HT1080 (cell line): ENCODE data around the gene OR4M1. TPM values are rescaled to one million over a fixed set of nuclear protein-coding genes. Genes with fewer than 3 reads are reported as not detected.
A peak's percentile ranks its signal among the peaks of the same experiment; 100 is the strongest.
"Not testable (repeated sequence)": the region's sequence is repeated elsewhere in the genome, so short reads cannot be mapped to it uniquely, and the experiment has no call there.

ENCODE experiments used
- DNase-seq: peaks from one replicate; pipeline ENCODE4 v3.0.0-alpha.2; 2015; ENCODE audit warnings: low read depth
- total RNA-seq: library from RNA; depleted of rRNA; stranded (reverse); fragments of >200 nt; shearing (Covaris generic); gene quantifications from 2 replicates; pipeline ENCODE4 v1.2.3, GENCODE V29; 2014; rRNA removed

Gene OR4M1
- total RNA-seq, 1 experiment from 2014 or later: not detected

- not testable (repeated sequence) for DNase-seq
Measured at GRCh38 chr14:19821016-19821415, 47.7 kb downstream of the OR4M1 start.

DNA sequence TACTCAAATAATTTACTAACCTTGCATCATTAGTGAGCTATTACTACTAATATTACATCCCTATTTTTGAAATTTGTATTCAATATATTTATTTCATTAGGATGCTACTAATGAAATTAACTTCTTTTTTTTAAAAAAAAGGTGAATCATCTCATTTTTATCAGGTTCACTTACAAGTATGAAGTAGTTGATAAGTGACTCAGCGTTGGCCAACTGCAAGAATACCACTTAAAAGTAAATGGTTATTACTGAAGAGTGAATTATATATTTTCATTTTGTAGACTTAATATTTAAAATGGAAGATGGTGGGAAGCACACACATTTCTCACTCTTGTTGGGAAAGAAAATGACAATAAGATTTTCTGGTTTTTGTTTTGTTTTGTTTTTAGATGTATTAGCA, 49.9 kb downstream of the OR4M1 start:
- no peak for DNase-seq

DNA sequence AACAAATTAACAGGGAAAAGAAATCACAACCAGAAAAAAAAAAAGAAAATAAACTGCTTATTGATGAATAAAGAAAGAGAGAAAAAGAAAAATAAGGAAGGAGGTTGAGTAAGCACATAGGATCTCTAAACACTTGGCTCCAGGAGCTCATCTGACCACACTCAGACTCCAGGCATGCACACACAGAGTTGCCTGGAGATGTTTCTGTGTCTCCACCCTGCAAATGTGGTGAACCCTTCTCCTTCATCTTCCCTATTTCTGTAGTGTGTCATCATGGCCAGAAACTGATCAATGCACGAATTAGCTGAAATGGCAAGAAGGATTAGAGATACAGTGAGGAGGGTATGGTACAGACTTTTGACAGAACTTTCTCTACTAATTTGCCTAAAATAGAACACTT, 50.5 kb downstream of the OR4M1 start:
- DNase-seq: peak; percentile 82

- peak; percentile 3 for DNase-seq
Measured at GRCh38 chr14:19827626-19828244, 54.4 kb downstream of the OR4M1 start.

DNA sequence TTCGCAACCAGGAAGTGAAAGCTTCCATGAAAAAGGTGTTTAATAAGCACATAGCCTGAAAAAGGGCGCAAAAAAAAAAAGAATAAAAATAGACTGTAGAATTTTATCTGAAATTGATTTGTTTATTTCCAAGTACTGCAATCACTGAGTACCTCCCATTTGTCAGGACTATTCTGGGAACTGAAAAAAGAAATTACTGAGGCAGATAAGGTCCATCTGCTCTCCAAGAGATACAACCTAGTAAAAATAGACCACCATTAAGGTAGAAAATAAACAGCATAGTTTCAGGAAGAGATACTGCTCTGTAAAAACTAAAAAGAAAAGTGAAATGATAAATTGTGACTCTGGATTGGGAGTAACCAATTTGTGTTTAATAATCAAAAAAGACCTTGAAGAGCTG, 55.0 kb downstream of the OR4M1 start:
- DNase-seq: no peak

Other genes with a start within 250 kb of the OR4M1 start
- not detected in 2 replicates for gene OR11H2, start 59.6 kb upstream of the OR4M1 start, total RNA-seq
- gene OR4Q3, start 29.9 kb upstream of the OR4M1 start, total RNA-seq: not detected in 2 replicates
- not detected in 2 replicates for gene OR4N2, start 30.3 kb downstream of the OR4M1 start, total RNA-seq
- not detected in 2 replicates for gene OR4K2, start 101.6 kb downstream of the OR4M1 start, total RNA-seq
- not detected in 2 replicates for gene OR4K5, start 147.1 kb downstream of the OR4M1 start, total RNA-seq
- gene OR4K1, start 157.4 kb downstream of the OR4M1 start, total RNA-seq: not detected in 2 replicates
- not detected in 2 replicates for gene OR4K15, start 202.1 kb downstream of the OR4M1 start, total RNA-seq
- not detected in 2 replicates for gene OR4Q2, start 228.7 kb downstream of the OR4M1 start, total RNA-seq
- not detected in 2 replicates for gene OR4K14, start 245.8 kb downstream of the OR4M1 start, total RNA-seq